ENCODE results near the gene C3orf20.

DNA sequence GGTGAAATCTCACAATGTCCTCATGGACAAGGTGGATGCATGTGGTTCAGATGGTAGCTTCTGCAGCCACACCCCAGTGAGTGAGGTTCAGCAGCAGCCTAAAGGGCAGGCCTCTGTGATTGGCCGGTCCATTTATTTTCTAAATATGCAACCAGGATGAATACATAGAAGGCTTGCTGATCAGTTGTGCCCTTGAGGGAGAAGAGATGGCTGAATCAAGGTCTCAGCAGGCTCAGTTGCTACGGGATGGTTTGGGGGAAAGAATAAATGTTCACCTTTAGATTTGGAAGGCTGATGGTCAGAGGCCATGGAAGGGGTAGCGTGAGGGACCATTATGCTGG, 90.1 kb downstream of the C3orf20 start:
- TF ChIP-seq, protein P1, sequence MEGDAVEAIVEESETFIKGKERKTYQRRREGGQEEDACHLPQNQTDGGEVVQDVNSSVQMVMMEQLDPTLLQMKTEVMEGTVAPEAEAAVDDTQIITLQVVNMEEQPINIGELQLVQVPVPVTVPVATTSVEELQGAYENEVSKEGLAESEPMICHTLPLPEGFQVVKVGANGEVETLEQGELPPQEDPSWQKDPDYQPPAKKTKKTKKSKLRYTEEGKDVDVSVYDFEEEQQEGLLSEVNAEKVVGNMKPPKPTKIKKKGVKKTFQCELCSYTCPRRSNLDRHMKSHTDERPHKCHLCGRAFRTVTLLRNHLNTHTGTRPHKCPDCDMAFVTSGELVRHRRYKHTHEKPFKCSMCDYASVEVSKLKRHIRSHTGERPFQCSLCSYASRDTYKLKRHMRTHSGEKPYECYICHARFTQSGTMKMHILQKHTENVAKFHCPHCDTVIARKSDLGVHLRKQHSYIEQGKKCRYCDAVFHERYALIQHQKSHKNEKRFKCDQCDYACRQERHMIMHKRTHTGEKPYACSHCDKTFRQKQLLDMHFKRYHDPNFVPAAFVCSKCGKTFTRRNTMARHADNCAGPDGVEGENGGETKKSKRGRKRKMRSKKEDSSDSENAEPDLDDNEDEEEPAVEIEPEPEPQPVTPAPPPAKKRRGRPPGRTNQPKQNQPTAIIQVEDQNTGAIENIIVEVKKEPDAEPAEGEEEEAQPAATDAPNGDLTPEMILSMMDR (conservative IDR thresholded peaks at IDR 0.05; ENCODE audit: low read depth, low read length): no peak
- no peak for TF ChIP-seq EZH2 (IDR thresholded peaks at IDR 0.05; ENCODE audit: low read length, unreplicated experiment)
- TF ChIP-seq EZH2phosphoT487 (IDR thresholded peaks at IDR 0.05; ENCODE audit: borderline replicate concordance, low read length): no peak

Data from PC-3 (cell line).